ENCODE measurements around the gene UTY. TPM values are rescaled to one million over a fixed set of nuclear protein-coding genes. Genes with fewer than 3 reads are reported as not detected.
A peak's percentile ranks its signal among the peaks of the same experiment; 100 is the strongest.

Gene UTY
- polyA plus RNA-seq, 3 donors, result not detected

GRCh38 chrY:13432293-13433025 is 47.4 kb downstream of the UTY start:
- H3K27me3 Mint-ChIP-seq (ENCODE audit: low read depth in 3 of 3), result no peaks in the 10 kb centered on the region
- Histone ChIP-seq H3K4me2 (replicated peaks; ENCODE audit: extremely low read depth, low read length, poor library complexity, severe bottlenecking) (no peak overlapping the region), H3K4me3 (replicated peaks in 1 of 3; ENCODE audit: low read depth in 2 of 3, low read length in 3 of 3) (no peak overlapping the region), H3K27me3 (ENCODE audit: control insufficient read depth in 2 of 2, insufficient read depth in 2 of 2, low read length in 2 of 2) (no peaks in the 10 kb centered on the region), H3K36me3 (replicated peaks in 1 of 2; ENCODE audit: control insufficient read depth in 1 of 2, insufficient read depth in 2 of 2, low read length in 2 of 2) (no peaks in the 10 kb centered on the region), H3K79me2 (ENCODE audit: insufficient read depth, low read length) (no peaks in the 10 kb centered on the region), H2AFZ (ENCODE audit: insufficient read depth, low read depth, low read length, poor library complexity, severe bottlenecking) (no peak overlapping the region), H4K20me1 (ENCODE audit: insufficient read depth, low read length) (no peaks in the 10 kb centered on the region), H3K9me3 (replicated peaks in 1 of 2; ENCODE audit: control insufficient read depth in 1 of 2, insufficient read depth in 1 of 2, low read length in 2 of 2) (peaks cover 0 to 12% of the 10 kb centered on the region in 2 donors), H3K27ac (ENCODE audit: low read depth in 1 of 2, low read length in 2 of 2) (no peak overlapping the region), H3K4me1 (ENCODE audit: control insufficient read depth in 1 of 2, insufficient read depth in 2 of 2, low read length in 2 of 2) (peaks cover 0 to 6% of the 10 kb centered on the region in 2 donors), H3K9ac (ENCODE audit: insufficient read depth, low read length, poor library complexity, severe bottlenecking) (no peak overlapping the region)
- peaks cover 0 to 13% (median 0%) of the 10 kb centered on the region in 7 donors for H3K9me3 Mint-ChIP-seq
- H3K36me3 Mint-ChIP-seq, result peaks cover 0 to 25% of the 10 kb centered on the region in 2 donors
- WGBS (ENCODE audit: insufficient coverage), result 100% methylated on average over 3 of the region's 3 CpGs
- no peak overlapping the region for H3K4me3 Mint-ChIP-seq
- no peak overlapping the region for H3K27ac Mint-ChIP-seq
- TF ChIP-seq, protein P1, sequence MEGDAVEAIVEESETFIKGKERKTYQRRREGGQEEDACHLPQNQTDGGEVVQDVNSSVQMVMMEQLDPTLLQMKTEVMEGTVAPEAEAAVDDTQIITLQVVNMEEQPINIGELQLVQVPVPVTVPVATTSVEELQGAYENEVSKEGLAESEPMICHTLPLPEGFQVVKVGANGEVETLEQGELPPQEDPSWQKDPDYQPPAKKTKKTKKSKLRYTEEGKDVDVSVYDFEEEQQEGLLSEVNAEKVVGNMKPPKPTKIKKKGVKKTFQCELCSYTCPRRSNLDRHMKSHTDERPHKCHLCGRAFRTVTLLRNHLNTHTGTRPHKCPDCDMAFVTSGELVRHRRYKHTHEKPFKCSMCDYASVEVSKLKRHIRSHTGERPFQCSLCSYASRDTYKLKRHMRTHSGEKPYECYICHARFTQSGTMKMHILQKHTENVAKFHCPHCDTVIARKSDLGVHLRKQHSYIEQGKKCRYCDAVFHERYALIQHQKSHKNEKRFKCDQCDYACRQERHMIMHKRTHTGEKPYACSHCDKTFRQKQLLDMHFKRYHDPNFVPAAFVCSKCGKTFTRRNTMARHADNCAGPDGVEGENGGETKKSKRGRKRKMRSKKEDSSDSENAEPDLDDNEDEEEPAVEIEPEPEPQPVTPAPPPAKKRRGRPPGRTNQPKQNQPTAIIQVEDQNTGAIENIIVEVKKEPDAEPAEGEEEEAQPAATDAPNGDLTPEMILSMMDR (IDR thresholded peaks at IDR 0.05), result no peak
- peaks cover 23% of the 10 kb centered on the region for H3K4me1 Mint-ChIP-seq
- DNase-seq, result no peak
- intact Hi-C loops (cut with micrococcal nuclease), result no loop called here

GRCh38 chrY:13429551-13429950 is 50.3 kb downstream of the UTY start:
- H3K27me3 ChIP-seq (ENCODE audit: control insufficient read depth in 2 of 2, insufficient read depth in 2 of 2, low read length in 2 of 2), result no peaks in the 10 kb centered on the region
- H3K9ac ChIP-seq (ENCODE audit: insufficient read depth, low read length, poor library complexity, severe bottlenecking), result no peak overlapping the region
- H3K4me1 Mint-ChIP-seq, result peaks cover 29% of the 10 kb centered on the region
- no peaks in the 10 kb centered on the region for H3K27me3 Mint-ChIP-seq (ENCODE audit: low read depth in 3 of 3)
- TF ChIP-seq, protein P1 (IDR thresholded peaks at IDR 0.05), result no peak
- no peak overlapping the region for H3K27ac ChIP-seq (ENCODE audit: low read depth in 1 of 2, low read length in 2 of 2)
- H3K27ac Mint-ChIP-seq, result peak overlapping the region in 2 of 7 donors; percentile 19 to 57
- peaks cover 0 to 9% of the 10 kb centered on the region in 2 donors for H3K4me1 ChIP-seq (ENCODE audit: control insufficient read depth in 1 of 2, insufficient read depth in 2 of 2, low read length in 2 of 2)
- no CpG with 5 or more reads among the region's 3 CpGs for WGBS (ENCODE audit: insufficient coverage)
- H3K79me2 ChIP-seq (ENCODE audit: insufficient read depth, low read length), result no peaks in the 10 kb centered on the region
- H3K9me3 ChIP-seq (replicated peaks in 1 of 2; ENCODE audit: control insufficient read depth in 1 of 2, insufficient read depth in 1 of 2, low read length in 2 of 2), result peaks cover 0 to 12% of the 10 kb centered on the region in 2 donors
- peaks cover 0 to 24% of the 10 kb centered on the region in 2 donors for H3K36me3 Mint-ChIP-seq
- H3K4me3 Mint-ChIP-seq, result no peak overlapping the region
- no peaks in the 10 kb centered on the region for H4K20me1 ChIP-seq (ENCODE audit: insufficient read depth, low read length)
- intact Hi-C loops (cut with micrococcal nuclease), result no loop called here
- no peaks in the 10 kb centered on the region for H3K36me3 ChIP-seq (replicated peaks in 1 of 2; ENCODE audit: control insufficient read depth in 1 of 2, insufficient read depth in 2 of 2, low read length in 2 of 2)
- DNase-seq, result peak in 1 of 3 donors; percentile 34
- H2AFZ ChIP-seq (ENCODE audit: insufficient read depth, low read depth, low read length, poor library complexity, severe bottlenecking), result no peak overlapping the region
- peaks cover 0 to 13% (median 0%) of the 10 kb centered on the region in 7 donors for H3K9me3 Mint-ChIP-seq
- no peak overlapping the region for H3K4me3 ChIP-seq (replicated peaks in 1 of 3; ENCODE audit: low read depth in 2 of 3, low read length in 3 of 3)
- H3K4me2 ChIP-seq (replicated peaks; ENCODE audit: extremely low read depth, low read length, poor library complexity, severe bottlenecking), result no peak overlapping the region

Measured in CD14-positive monocyte (primary cell).